GM12878 (cell line): Measurements from ENCODE around the gene NKD1. TPM values are rescaled to one million over a fixed set of nuclear protein-coding genes. Genes with fewer than 3 reads are reported as not detected.
A peak's percentile ranks its signal among the peaks of the same experiment; 100 is the strongest.

Experiments used
- ATAC-seq: fragments of 200-7000 bp; cut with Tn5 transposase; 3 replicates; pipeline ENCODE4 v1.9.1; 2020; ENCODE audit warnings: mild to moderate bottlenecking, moderate library complexity
- BruUV-seq: library from RNA; stranded (reverse); fragments of 400-500 nt; replicated peaks from 2 replicates; lab custom pipeline; 2021; lab: Mats Ljungman, UMichigan
- CTCF ChIA-PET: fragments of 300-600 bp; sonication (Branson Sonifier 250); formaldehyde crosslinking; extraction: SDS; loops from one replicate; lab custom pipeline; 2021; ENCODE audit warnings: inconsistent platforms; lab: Yijun Ruan, JAX
- POLR2A ChIA-PET: fragments of 350-600 bp; formaldehyde crosslinking; extraction: SDS; loops from one replicate; lab custom pipeline; 2021; ENCODE audit warnings: inconsistent platforms; lab: Charles Lee
- RAD21 ChIA-PET: fragments of 300-600 bp; sonication (Branson Sonifier 250); formaldehyde crosslinking; loops from one replicate; lab custom pipeline; 2023; ENCODE audit warnings: antibody characterized with exemption; ENCODE audit not compliant: unreplicated experiment; lab: Charles Lee
- SMC1A ChIA-PET: fragments of 300-600 bp; sonication (Branson Sonifier 250); formaldehyde crosslinking; loops from one replicate; lab custom pipeline; 2023; ENCODE audit not compliant: unreplicated experiment, uncharacterized antibody; lab: Charles Lee
- DNase-seq: peaks from one replicate; pipeline ENCODE4 v3.0.0-alpha.2; 2011; ENCODE audit warnings: low read depth, low spot score
- FAIRE-seq: peaks from 3 replicates; lab custom pipeline; 2011; peaks lifted over from hg19 to GRCh38; lab: Jason Lieb, UNC
- H2AFZ ChIP-seq: 2 replicates; pipeline ENCODE4 v1.6.0; 2011; ENCODE audit warnings: low read depth, low read length, control low read depth; ENCODE audit not compliant: control insufficient read depth
- H3K27ac ChIP-seq: 2 replicates; pipeline ENCODE4 v1.5.1; 2011; ENCODE audit warnings: control low read depth; ENCODE audit not compliant: control insufficient read depth, insufficient read depth
- H3K27me3 ChIP-seq, 2 experiments: replicated peaks in 1 of 2; 2 replicates each; pipeline versions ENCODE4 v1.6.0 to v1.6.1; 2011; ENCODE audit warnings: low read length in 1 of 2; ENCODE audit not compliant: control insufficient read depth in 2 of 2, insufficient read depth in 2 of 2
- H3K36me3 ChIP-seq, 2 experiments: 2 replicates each; pipeline ENCODE4 v1.5.1; 2011; ENCODE audit warnings: low read length in 1 of 2; ENCODE audit not compliant: control insufficient read depth in 2 of 2, insufficient read depth in 2 of 2
- H3K4me1 ChIP-seq: 2 replicates; pipeline ENCODE4 v1.6.1; 2011; ENCODE audit warnings: mild to moderate bottlenecking, low read length, moderate library complexity, mixed read lengths; ENCODE audit not compliant: control insufficient read depth, insufficient read depth
- H3K4me2 ChIP-seq: 2 replicates; pipeline ENCODE4 v1.6.0; 2011; ENCODE audit warnings: control low read depth; ENCODE audit not compliant: control insufficient read depth, insufficient read depth
- H3K4me3 ChIP-seq: fragments of 200-600 bp; sonication (generic); 2 replicates; pipeline ENCODE4 v1.5.1; 2016
- H3K79me2 ChIP-seq: 2 replicates; pipeline ENCODE4 v1.6.0; 2011; ENCODE audit warnings: low read length; ENCODE audit not compliant: control insufficient read depth, insufficient read depth
- H3K9ac ChIP-seq: 2 replicates; pipeline ENCODE4 v1.8.0; 2011; ENCODE audit warnings: low read length, control low read depth, mixed read lengths; ENCODE audit not compliant: control insufficient read depth, insufficient read depth
- H3K9me3 ChIP-seq: replicated peaks from 3 replicates; pipeline ENCODE4 v1.5.1; 2011; ENCODE audit warnings: mild to moderate bottlenecking, low read length; ENCODE audit not compliant: control insufficient read depth, insufficient read depth
- H4K20me1 ChIP-seq: 2 replicates; pipeline ENCODE4 v1.6.0; 2011; ENCODE audit not compliant: control insufficient read depth, insufficient read depth
- BHLHE40 ChIP-seq, 2 experiments: fragments of 450-650 bp in 1 of 2; IDR thresholded peaks; 2 replicates each; pipeline ENCODE4 v1.6.1; 2011 to 2017; ENCODE audit warnings: low read depth in 2 of 2, borderline replicate concordance in 1 of 2, improper control_type of control experiment in 1 of 2, low read length in 1 of 2, mild to moderate bottlenecking in 1 of 2
- RBBP5 ChIP-seq: fragments of 200-600 bp; sonication (generic); conservative IDR thresholded peaks from 2 replicates; pipeline ENCODE4 v1.6.1; 2016
- YY1 ChIP-seq: IDR thresholded peaks from 2 replicates; pipeline ENCODE4 v1.6.1; 2011; ENCODE audit warnings: low read depth, mild to moderate bottlenecking, low read length
- ZBED1 ChIP-seq: IDR thresholded peaks from 2 replicates; pipeline ENCODE4 v1.6.1; 2016; ENCODE audit warnings: borderline replicate concordance
- WGBS: methylation state at CpG from one replicate; pipeline ENCODE4 v1.1.6; 2016; ENCODE audit warnings: low lambda C conversion rate; ENCODE audit not compliant: insufficient replicate concordance, insufficient coverage; ENCODE audit errors: missing lambda C conversion rate; 5-methylcytosine and 5-hydroxymethylcytosine counted together
- in situ Hi-C: fragments of 300-500 bp; cut with MboI; formaldehyde crosslinking; loops from 9 replicates; pipeline ENCODE4 v1.14.3; 2018; ENCODE audit warnings: mixed read lengths
- intact Hi-C: fragments of 100-400 bp; cut with micrococcal nuclease; formaldehyde crosslinking; loops from one replicate; pipeline ENCODE4 v1.14.2; 2022; ENCODE audit not compliant: unreplicated experiment
- polyA plus RNA-seq, 11 experiments: library from polyadenylated mRNA; depleted of rRNA in 4 of 11; unstranded in 6 of 11; stranded (reverse) in 5 of 11; fragments of >200 nt; fragmentation: Nextera tagmentation in 4 of 11; fragmentation: Illumina TruSeq in 1 of 11; extraction: Ambion mirVana in 4 of 11; extraction: Trizol in 1 of 11; gene quantifications; 1 replicate in 1 of 11; 2 replicates in 10 of 11; pipeline versions ENCODE4 v1.2.1 to v1.2.3, GENCODE V29; 2011 to 2016; ENCODE audit warnings: inconsistent platforms in 2 of 11, missing spikeins in 2 of 11, low read depth in 1 of 11
- total RNA-seq, 4 experiments: library from RNA; depleted of rRNA in 3 of 4; stranded (reverse); fragments of >200 nt in 3 of 4; fragmentation: Illumina TruSeq in 1 of 4; extraction: Trizol in 1 of 4; gene quantifications; 2 replicates each; pipeline versions ENCODE4 v1.2.1 to v1.2.3, GENCODE V29; 2013 to 2021

The NKD1 gene
- total and polyA plus RNA-seq, 10 of the 15 experiments (the other 5 are each of a cell fraction or from before 2014, with no cell fraction given): under 0.01 to 0.49 (median 0.04) TPM; not detected in 2

- no peak for DNase-seq
- H3K27ac ChIP-seq: no peak overlapping the region
- no TSS peak for BruUV-seq
- ChIA-PET CTCF (no interaction called here), RAD21 (no interaction called here), POLR2A (no interaction called here), SMC1A (interaction anchor here (1.0 kb wide), 1 partner anchor 122 kb away, joined by 3 read pairs; no protein-coding TSS in a partner anchor)
- H3K79me2 ChIP-seq: no peaks in the 10 kb centered on the region
- H3K4me3 ChIP-seq: no peak overlapping the region
- intact Hi-C loops (no loop called here), in situ Hi-C loops (no loop called here)
- TF ChIP-seq BHLHE40 (IDR thresholded peaks at IDR 0.05; ENCODE audit: borderline replicate concordance in 1 of 2, low read depth in 2 of 2, low read length in 1 of 2) (peak in 1 of 2 experiments; percentile 32; a peak in 1 of 4 replicates), ZBED1 (no peak)
- no peak overlapping the region for H3K4me2 ChIP-seq
- no peak overlapping the region for H3K9ac ChIP-seq
- no peak overlapping the region for H2AFZ ChIP-seq
- 65% methylated on average over 13 of the region's 13 CpGs for WGBS
- ATAC-seq: no peak
- no peaks in the 10 kb centered on the region for H3K9me3 ChIP-seq
- H4K20me1 ChIP-seq: no peaks in the 10 kb centered on the region
- no peak for FAIRE-seq
- H3K27me3 ChIP-seq: no peaks in the 10 kb centered on the region; a peak in 1 of 4 replicates
- H3K36me3 ChIP-seq: no peaks in the 10 kb centered on the region
- H3K4me1 ChIP-seq: no peaks in the 10 kb centered on the region
Measured at GRCh38 chr16:50559804-50560514, 11.8 kb downstream of the NKD1 start.

- no peak for DNase-seq
- H3K79me2 ChIP-seq: no peaks in the 10 kb centered on the region
- no peak overlapping the region for H3K9ac ChIP-seq
- H3K4me3 ChIP-seq: no peak overlapping the region
- no peaks in the 10 kb centered on the region; a peak in 1 of 4 replicates for H3K27me3 ChIP-seq
- no peak for FAIRE-seq
- POLR2A ChIA-PET: interaction anchor here (0.5 kb wide), 1 partner anchor 162 kb away, joined by 5 read pairs; no protein-coding TSS in a partner anchor
- no peak overlapping the region for H2AFZ ChIP-seq
- CTCF ChIA-PET: interaction anchor here (2.5 kb wide), 1 partner anchor 246 kb away, joined by 5 read pairs; no protein-coding TSS in a partner anchor
- SMC1A ChIA-PET: interaction anchor here (0.7 to 1.0 kb wide), 2 partner anchors 120 to 639 kb away, joined by 3 read pairs; no protein-coding TSS in a partner anchor
- intact Hi-C loops: no loop called here
- no peak for TF ChIP-seq RBBP5
- 0 out of 2 replicates have a peak, but pooled peaks have one; percentile 36 for TF ChIP-seq YY1
- WGBS: 42% methylated on average over 4 of the region's 4 CpGs
- no peaks in the 10 kb centered on the region for H4K20me1 ChIP-seq
- no peaks in the 10 kb centered on the region for H3K4me1 ChIP-seq
- no peak for ATAC-seq
- BruUV-seq: no TSS peak
- H3K4me2 ChIP-seq: no peak overlapping the region
- no peaks in the 10 kb centered on the region for H3K9me3 ChIP-seq
- no peaks in the 10 kb centered on the region for H3K36me3 ChIP-seq
- in situ Hi-C loops: no loop called here
- RAD21 ChIA-PET: no interaction called here
- H3K27ac ChIP-seq: no peak overlapping the region
Measured at GRCh38 chr16:50560903-50561863, 13.0 kb downstream of the NKD1 start.
